ENCODE data around the gene C19orf12. TPM values are rescaled to one million over a fixed set of nuclear protein-coding genes. Genes with fewer than 3 reads are reported as not detected.

C19orf12 gene
- total and polyA plus RNA-seq, 2 of the 13 experiments (the other 11 are each of a cell fraction or from before 2014, with no cell fraction given), result 17.7 to 34.4 TPM

GRCh38 chr19:29714953-29715700 is at the start of gene C19orf12 (continued):
- TF ChIP-seq, protein P1, sequence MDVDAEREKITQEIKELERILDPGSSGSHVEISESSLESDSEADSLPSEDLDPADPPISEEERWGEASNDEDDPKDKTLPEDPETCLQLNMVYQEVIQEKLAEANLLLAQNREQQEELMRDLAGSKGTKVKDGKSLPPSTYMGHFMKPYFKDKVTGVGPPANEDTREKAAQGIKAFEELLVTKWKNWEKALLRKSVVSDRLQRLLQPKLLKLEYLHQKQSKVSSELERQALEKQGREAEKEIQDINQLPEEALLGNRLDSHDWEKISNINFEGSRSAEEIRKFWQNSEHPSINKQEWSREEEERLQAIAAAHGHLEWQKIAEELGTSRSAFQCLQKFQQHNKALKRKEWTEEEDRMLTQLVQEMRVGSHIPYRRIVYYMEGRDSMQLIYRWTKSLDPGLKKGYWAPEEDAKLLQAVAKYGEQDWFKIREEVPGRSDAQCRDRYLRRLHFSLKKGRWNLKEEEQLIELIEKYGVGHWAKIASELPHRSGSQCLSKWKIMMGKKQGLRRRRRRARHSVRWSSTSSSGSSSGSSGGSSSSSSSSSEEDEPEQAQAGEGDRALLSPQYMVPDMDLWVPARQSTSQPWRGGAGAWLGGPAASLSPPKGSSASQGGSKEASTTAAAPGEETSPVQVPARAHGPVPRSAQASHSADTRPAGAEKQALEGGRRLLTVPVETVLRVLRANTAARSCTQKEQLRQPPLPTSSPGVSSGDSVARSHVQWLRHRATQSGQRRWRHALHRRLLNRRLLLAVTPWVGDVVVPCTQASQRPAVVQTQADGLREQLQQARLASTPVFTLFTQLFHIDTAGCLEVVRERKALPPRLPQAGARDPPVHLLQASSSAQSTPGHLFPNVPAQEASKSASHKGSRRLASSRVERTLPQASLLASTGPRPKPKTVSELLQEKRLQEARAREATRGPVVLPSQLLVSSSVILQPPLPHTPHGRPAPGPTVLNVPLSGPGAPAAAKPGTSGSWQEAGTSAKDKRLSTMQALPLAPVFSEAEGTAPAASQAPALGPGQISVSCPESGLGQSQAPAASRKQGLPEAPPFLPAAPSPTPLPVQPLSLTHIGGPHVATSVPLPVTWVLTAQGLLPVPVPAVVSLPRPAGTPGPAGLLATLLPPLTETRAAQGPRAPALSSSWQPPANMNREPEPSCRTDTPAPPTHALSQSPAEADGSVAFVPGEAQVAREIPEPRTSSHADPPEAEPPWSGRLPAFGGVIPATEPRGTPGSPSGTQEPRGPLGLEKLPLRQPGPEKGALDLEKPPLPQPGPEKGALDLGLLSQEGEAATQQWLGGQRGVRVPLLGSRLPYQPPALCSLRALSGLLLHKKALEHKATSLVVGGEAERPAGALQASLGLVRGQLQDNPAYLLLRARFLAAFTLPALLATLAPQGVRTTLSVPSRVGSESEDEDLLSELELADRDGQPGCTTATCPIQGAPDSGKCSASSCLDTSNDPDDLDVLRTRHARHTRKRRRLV (CRISPR knock-in tag; IDR thresholded peaks at IDR 0.05), result no peak
- TF ChIP-seq MED1 (CRISPR knock-in tag; IDR thresholded peaks at IDR 0.05) (0 out of 2 replicates have a peak, but pooled peaks have one; percentile 8), IRF2 (CRISPR knock-in tag; IDR thresholded peaks at IDR 0.05) (no peak), ARID2 (CRISPR knock-in tag; IDR thresholded peaks at IDR 0.05; ENCODE audit: borderline replicate concordance) (no peak), ATF4 (CRISPR knock-in tag; IDR thresholded peaks at IDR 0.05) (no peak), ZNF501 (CRISPR knock-in tag; IDR thresholded peaks at IDR 0.05) (peak; percentile 57; the same call in 1 of the 2 replicates), ZSCAN12 (CRISPR knock-in tag; IDR thresholded peaks at IDR 0.05) (no peak), HOXD1 (CRISPR knock-in tag; IDR thresholded peaks at IDR 0.05) (peak; percentile 67; the same call in 1 of the 2 replicates), ZSCAN31 (CRISPR knock-in tag; IDR thresholded peaks at IDR 0.05; ENCODE audit: low read depth) (peak; percentile 53; the same call in 1 of the 2 replicates), ZNF329 (CRISPR knock-in tag; IDR thresholded peaks at IDR 0.05; ENCODE audit: low read depth) (0 out of 2 replicates have a peak, but pooled peaks have one; percentile 30), KMT2A (CRISPR knock-in tag; IDR thresholded peaks at IDR 0.05) (no peak), CREB1 (IDR thresholded peaks at IDR 0.05) (no peak), CREB1 (CRISPR knock-in tag; IDR thresholded peaks at IDR 0.05) (no peak), POLR2AphosphoS5 (IDR thresholded peaks at IDR 0.05; ENCODE audit: low read depth, low read length) (peak; percentile 62)
- TF ChIP-seq, protein P2, sequence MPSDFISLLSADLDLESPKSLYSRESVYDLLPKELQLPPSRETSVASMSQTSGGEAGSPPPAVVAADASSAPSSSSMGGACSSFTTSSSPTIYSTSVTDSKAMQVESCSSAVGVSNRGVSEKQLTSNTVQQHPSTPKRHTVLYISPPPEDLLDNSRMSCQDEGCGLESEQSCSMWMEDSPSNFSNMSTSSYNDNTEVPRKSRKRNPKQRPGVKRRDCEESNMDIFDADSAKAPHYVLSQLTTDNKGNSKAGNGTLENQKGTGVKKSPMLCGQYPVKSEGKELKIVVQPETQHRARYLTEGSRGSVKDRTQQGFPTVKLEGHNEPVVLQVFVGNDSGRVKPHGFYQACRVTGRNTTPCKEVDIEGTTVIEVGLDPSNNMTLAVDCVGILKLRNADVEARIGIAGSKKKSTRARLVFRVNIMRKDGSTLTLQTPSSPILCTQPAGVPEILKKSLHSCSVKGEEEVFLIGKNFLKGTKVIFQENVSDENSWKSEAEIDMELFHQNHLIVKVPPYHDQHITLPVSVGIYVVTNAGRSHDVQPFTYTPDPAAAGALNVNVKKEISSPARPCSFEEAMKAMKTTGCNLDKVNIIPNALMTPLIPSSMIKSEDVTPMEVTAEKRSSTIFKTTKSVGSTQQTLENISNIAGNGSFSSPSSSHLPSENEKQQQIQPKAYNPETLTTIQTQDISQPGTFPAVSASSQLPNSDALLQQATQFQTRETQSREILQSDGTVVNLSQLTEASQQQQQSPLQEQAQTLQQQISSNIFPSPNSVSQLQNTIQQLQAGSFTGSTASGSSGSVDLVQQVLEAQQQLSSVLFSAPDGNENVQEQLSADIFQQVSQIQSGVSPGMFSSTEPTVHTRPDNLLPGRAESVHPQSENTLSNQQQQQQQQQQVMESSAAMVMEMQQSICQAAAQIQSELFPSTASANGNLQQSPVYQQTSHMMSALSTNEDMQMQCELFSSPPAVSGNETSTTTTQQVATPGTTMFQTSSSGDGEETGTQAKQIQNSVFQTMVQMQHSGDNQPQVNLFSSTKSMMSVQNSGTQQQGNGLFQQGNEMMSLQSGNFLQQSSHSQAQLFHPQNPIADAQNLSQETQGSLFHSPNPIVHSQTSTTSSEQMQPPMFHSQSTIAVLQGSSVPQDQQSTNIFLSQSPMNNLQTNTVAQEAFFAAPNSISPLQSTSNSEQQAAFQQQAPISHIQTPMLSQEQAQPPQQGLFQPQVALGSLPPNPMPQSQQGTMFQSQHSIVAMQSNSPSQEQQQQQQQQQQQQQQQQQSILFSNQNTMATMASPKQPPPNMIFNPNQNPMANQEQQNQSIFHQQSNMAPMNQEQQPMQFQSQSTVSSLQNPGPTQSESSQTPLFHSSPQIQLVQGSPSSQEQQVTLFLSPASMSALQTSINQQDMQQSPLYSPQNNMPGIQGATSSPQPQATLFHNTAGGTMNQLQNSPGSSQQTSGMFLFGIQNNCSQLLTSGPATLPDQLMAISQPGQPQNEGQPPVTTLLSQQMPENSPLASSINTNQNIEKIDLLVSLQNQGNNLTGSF (CRISPR knock-in tag; IDR thresholded peaks at IDR 0.05), result peak; percentile 58; the same call in 1 of the 2 replicates
- TF ChIP-seq, protein P3, sequence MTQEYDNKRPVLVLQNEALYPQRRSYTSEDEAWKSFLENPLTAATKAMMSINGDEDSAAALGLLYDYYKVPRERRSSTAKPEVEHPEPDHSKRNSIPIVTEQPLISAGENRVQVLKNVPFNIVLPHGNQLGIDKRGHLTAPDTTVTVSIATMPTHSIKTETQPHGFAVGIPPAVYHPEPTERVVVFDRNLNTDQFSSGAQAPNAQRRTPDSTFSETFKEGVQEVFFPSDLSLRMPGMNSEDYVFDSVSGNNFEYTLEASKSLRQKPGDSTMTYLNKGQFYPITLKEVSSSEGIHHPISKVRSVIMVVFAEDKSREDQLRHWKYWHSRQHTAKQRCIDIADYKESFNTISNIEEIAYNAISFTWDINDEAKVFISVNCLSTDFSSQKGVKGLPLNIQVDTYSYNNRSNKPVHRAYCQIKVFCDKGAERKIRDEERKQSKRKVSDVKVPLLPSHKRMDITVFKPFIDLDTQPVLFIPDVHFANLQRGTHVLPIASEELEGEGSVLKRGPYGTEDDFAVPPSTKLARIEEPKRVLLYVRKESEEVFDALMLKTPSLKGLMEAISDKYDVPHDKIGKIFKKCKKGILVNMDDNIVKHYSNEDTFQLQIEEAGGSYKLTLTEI (CRISPR knock-in tag; conservative IDR thresholded peaks at IDR 0.05), result no peak
